Sigmoid colon (tissue), 7 donors: Measurements from ENCODE around the gene GRM8. TPM values are rescaled to one million over a fixed set of nuclear protein-coding genes. Genes with fewer than 3 reads are reported as not detected.

Source experiments
- DNase-seq: peaks from one replicate; pipeline ENCODE4 v3.0.0-alpha.2; 2019
- H3K27ac ChIP-seq, 4 donors: fragments of 200-600 bp; sonication (generic); one replicate each; pipeline ENCODE4 v1.5.1; 2016 to 2019; ENCODE audit warnings: mild to moderate bottlenecking in 1 of 4
- H3K27me3 ChIP-seq, 3 donors: fragments of 200-600 bp; sonication (generic); one replicate each; pipeline ENCODE4 v1.5.1; 2019; ENCODE audit warnings: mild to moderate bottlenecking in 1 of 3
- H3K36me3 ChIP-seq, 4 donors: fragments of 200-600 bp; sonication (generic); one replicate each; pipeline ENCODE4 v1.5.1; 2016 to 2019
- H3K4me1 ChIP-seq, 4 donors: fragments of 200-600 bp; sonication (generic); one replicate each; pipeline ENCODE4 v1.5.1; 2017 to 2019
- H3K4me3 ChIP-seq, 4 donors: fragments of 200-600 bp; sonication (generic); one replicate each; pipeline ENCODE4 v1.5.1; 2017 to 2019; ENCODE audit warnings: mild to moderate bottlenecking in 2 of 4, moderate library complexity in 1 of 4
- H3K9me3 ChIP-seq, 4 donors: fragments of 200-600 bp in 3 of 4; sonication (generic) in 3 of 4; one replicate each; pipeline versions ENCODE4 v1.5.1 to v1.6.1; 2013 to 2019
- CTCF ChIP-seq, 4 experiments: fragments of 450-650 bp in 3 of 4; fragments of 200-600 bp in 1 of 4; IDR thresholded peaks; one replicate each; pipeline ENCODE4 v1.5.1; 2016 to 2019; ENCODE audit warnings: antibody characterized with exemption in 4 of 4, mild to moderate bottlenecking in 3 of 4, moderate library complexity in 2 of 4
- EP300 ChIP-seq, 4 donors: sonication (generic); formaldehyde crosslinking; IDR thresholded peaks; one replicate each; pipeline ENCODE4 v1.6.1; 2017; ENCODE audit warnings: antibody characterized with exemption in 4 of 4
- POLR2A ChIP-seq, 2 donors: fragments of 450-650 bp; IDR thresholded peaks; one replicate each; pipeline ENCODE4 v1.6.1; 2016; ENCODE audit warnings: antibody characterized with exemption in 2 of 2, mild to moderate bottlenecking in 2 of 2, moderate library complexity in 2 of 2
- POLR2AphosphoS5 ChIP-seq, 4 donors: sonication (generic); formaldehyde crosslinking; IDR thresholded peaks; one replicate each; pipeline ENCODE4 v1.6.1; 2017; ENCODE audit warnings: antibody characterized with exemption in 4 of 4
- WGBS, 2 donors: extraction: QIAGEN DNeasy Blood & Tissue Kit; methylation state at CpG; one replicate each; pipeline ENCODE4 v1.1.7; 2013; 5-methylcytosine and 5-hydroxymethylcytosine counted together
- intact Hi-C: fragments of 100-400 bp; cut with DNase I; formaldehyde crosslinking; loops from one replicate; pipeline ENCODE4 v1.15.1; 2023
- polyA plus RNA-seq, 3 donors: library from polyadenylated mRNA; stranded (reverse); fragments of 200-250 nt; gene quantifications; one replicate each; pipeline ENCODE4 v1.2.3, GENCODE V29; 2013
- total RNA-seq, 4 donors: library from RNA; depleted of rRNA; stranded (reverse); fragments of >200 nt; gene quantifications; one replicate each; pipeline ENCODE4 v1.1.0, GENCODE V29; 2016
- donor health status: healthy with polysubstance abuse.
- donor health status: Bipolar disorder and iron deficiency.
- donor health status: healthy.

GRM8 gene
- total and polyA plus RNA-seq, 7 donors, result 0.27 to 1.9 (median 0.55) TPM; not detected in 4

GRCh38 chr7:126690104-126690503, 562.6 kb downstream of the GRM8 start:
- Histone ChIP-seq H3K9me3 (no peaks in the 10 kb centered on the region), H3K36me3 (no peaks in the 10 kb centered on the region), H3K4me1 (peaks cover 0 to 6% (median 0%) of the 10 kb centered on the region in 4 donors), H3K27ac (no peak overlapping the region), H3K4me3 (no peak overlapping the region), H3K27me3 (no peaks in the 10 kb centered on the region)
- 94 to 95% methylated on average over 15 of the region's 15 CpGs for WGBS, 2 donors
- intact Hi-C loops, result no loop called here
- no peak for DNase-seq
- TF ChIP-seq EP300 (IDR thresholded peaks at IDR 0.05), result no peak
- no peak for TF ChIP-seq CTCF (IDR thresholded peaks at IDR 0.05)
- TF ChIP-seq POLR2AphosphoS5 (IDR thresholded peaks at IDR 0.05), result no peak
- no peak for TF ChIP-seq POLR2A (IDR thresholded peaks at IDR 0.05)

GRCh38 chr7:126689037-126689436, 563.7 kb downstream of the GRM8 start:
- no peak for DNase-seq
- TF ChIP-seq POLR2AphosphoS5 (IDR thresholded peaks at IDR 0.05) (no peak), POLR2A (IDR thresholded peaks at IDR 0.05) (no peak), EP300 (IDR thresholded peaks at IDR 0.05) (no peak), CTCF (IDR thresholded peaks at IDR 0.05) (no peak)
- intact Hi-C loops, result no loop called here

GRCh38 chr7:126686474-126686873, 566.3 kb downstream of the GRM8 start:
- TF ChIP-seq POLR2A (IDR thresholded peaks at IDR 0.05) (no peak), EP300 (IDR thresholded peaks at IDR 0.05) (no peak), CTCF (IDR thresholded peaks at IDR 0.05) (no peak)
- WGBS, 2 donors, result 88 to 90% methylated on average over 5 of the region's 5 CpGs
- no peaks in the 10 kb centered on the region for H3K9me3 ChIP-seq
- no peak overlapping the region for H3K4me3 ChIP-seq
- no peak for DNase-seq
- H3K36me3 ChIP-seq, result no peaks in the 10 kb centered on the region
- no peak overlapping the region for H3K27ac ChIP-seq
- intact Hi-C loops, result no loop called here
- H3K27me3 ChIP-seq, result no peaks in the 10 kb centered on the region
- peaks cover 0 to 6% (median 0%) of the 10 kb centered on the region in 4 donors for H3K4me1 ChIP-seq

More at GRCh38 chr7:126689037-126689436, 563.7 kb downstream of the GRM8 start:
- Histone ChIP-seq H3K4me3 (no peak overlapping the region), H3K4me1 (peaks cover 0 to 6% (median 0%) of the 10 kb centered on the region in 4 donors), H3K9me3 (no peaks in the 10 kb centered on the region), H3K36me3 (no peaks in the 10 kb centered on the region), H3K27ac (no peak overlapping the region), H3K27me3 (no peaks in the 10 kb centered on the region)
- WGBS, 2 donors, result 66 to 67% methylated on average over 1 of the region's 1 CpG

GRCh38 chr7:126685596-126685995, 567.1 kb downstream of the GRM8 start:
- 93 to 95% methylated on average over 10 of the region's 10 CpGs for WGBS, 2 donors
- intact Hi-C loops, result no loop called here
- no peaks in the 10 kb centered on the region for H3K36me3 ChIP-seq

More at GRCh38 chr7:126685596-126685995, 567.1 kb downstream of the GRM8 start:
- H3K4me3 ChIP-seq, result no peak overlapping the region
- no peak overlapping the region for H3K27ac ChIP-seq
- no peaks in the 10 kb centered on the region for H3K27me3 ChIP-seq
- TF ChIP-seq CTCF (IDR thresholded peaks at IDR 0.05) (no peak), POLR2AphosphoS5 (IDR thresholded peaks at IDR 0.05) (no peak), POLR2A (IDR thresholded peaks at IDR 0.05) (no peak), EP300 (IDR thresholded peaks at IDR 0.05) (no peak)
- no peaks in the 10 kb centered on the region for H3K9me3 ChIP-seq
- no peak for DNase-seq
- H3K4me1 ChIP-seq, result peaks cover 0 to 6% (median 0%) of the 10 kb centered on the region in 4 donors
